Natural killer cell (primary cell): ENCODE data around the gene LRRC2. TPM values are rescaled to one million over a fixed set of nuclear protein-coding genes. Genes with fewer than 3 reads are reported as not detected.
"Not testable (repeated sequence)": the region's sequence is repeated elsewhere in the genome, so short reads cannot be mapped to it uniquely, and the experiment has no call there.

ENCODE experiments used
- ATAC-seq, 3 donors: fragments of 150-1000 bp in 2 of 3; fragments of 200-7000 bp in 1 of 3; cut with Tn5 transposase; 1 replicate in 1 of 3; 2 replicates in 2 of 3; pipeline ENCODE4 v1.10.0; 2021; ENCODE audit warnings: mild to moderate bottlenecking in 2 of 3, moderate library complexity in 2 of 3
- DNase-seq, 2 donors: peaks; one replicate each; pipeline versions ENCODE4 v3.0.0 to v3.0.0-alpha.2; 2013 to 2021; ENCODE audit warnings: mixed read lengths in 1 of 2
- H3K27ac ChIP-seq: one replicate; pipeline ENCODE4 v1.5.1; 2013; ENCODE audit warnings: mild to moderate bottlenecking, low read length
- H3K27me3 ChIP-seq: one replicate; pipeline ENCODE4 v1.6.1; 2013; ENCODE audit warnings: low read length; ENCODE audit not compliant: control insufficient read depth, insufficient read depth
- H3K36me3 ChIP-seq: one replicate; pipeline ENCODE4 v1.6.1; 2013; ENCODE audit warnings: low read length; ENCODE audit not compliant: control insufficient read depth, insufficient read depth
- H3K4me1 ChIP-seq: one replicate; pipeline ENCODE4 v1.6.1; 2013; ENCODE audit warnings: low read length; ENCODE audit not compliant: control insufficient read depth, insufficient read depth
- H3K4me3 ChIP-seq: one replicate; pipeline ENCODE4 v1.5.1; 2013; ENCODE audit warnings: low read length
- H3K9me3 ChIP-seq: one replicate; pipeline ENCODE4 v1.6.1; 2013; ENCODE audit warnings: low read length; ENCODE audit not compliant: control insufficient read depth, insufficient read depth
- H3K27ac Mint-ChIP-seq, 2 donors: one replicate each; pipeline ENCODE4 v1.8.0; 2022; ENCODE audit warnings: mild to moderate bottlenecking in 2 of 2, mixed read lengths in 2 of 2, moderate library complexity in 1 of 2
- H3K27me3 Mint-ChIP-seq, 2 donors: one replicate each; pipeline ENCODE4 v1.8.0; 2022; ENCODE audit warnings: low read depth in 2 of 2, mixed read lengths in 2 of 2
- H3K36me3 Mint-ChIP-seq: one replicate; pipeline ENCODE4 v1.8.0; 2022; ENCODE audit warnings: mixed read lengths
- H3K4me1 Mint-ChIP-seq, 2 donors: one replicate each; pipeline ENCODE4 v1.8.0; 2022; ENCODE audit warnings: mixed read lengths in 2 of 2
- H3K4me3 Mint-ChIP-seq: one replicate; pipeline ENCODE4 v1.8.0; 2022; ENCODE audit warnings: mild to moderate bottlenecking, moderate library complexity, mixed read lengths
- H3K9me3 Mint-ChIP-seq, 2 donors: one replicate each; pipeline ENCODE4 v1.8.0; 2022; ENCODE audit warnings: mixed read lengths in 2 of 2
- WGBS: methylation state at CpG from one replicate; pipeline ENCODE4 v1.1.7; 2013; ENCODE audit warnings: missing lambda C conversion rate; ENCODE audit not compliant: insufficient coverage; 5-methylcytosine and 5-hydroxymethylcytosine counted together
- intact Hi-C: fragments of 100-400 bp; cut with micrococcal nuclease; formaldehyde crosslinking; loops from one replicate; pipeline ENCODE4 v1.14.2; 2022
- total RNA-seq, 4 donors: library from RNA; stranded (reverse); fragments of 120-200 nt in 1 of 4; gene quantifications; one replicate each; pipeline versions ENCODE4 v1.2.3 to v1.2.4, GENCODE V29; 2013 to 2022
- TF ChIP-seq, protein P1 (sequence below): fragments of 200-600 bp; IDR thresholded peaks from one replicate; pipeline ENCODE4 v1.8.0; 2022; ENCODE audit warnings: antibody characterized with exemption

The LRRC2 gene
- total RNA-seq, 3 donors from 2014 or later (not counting 1 experiment from before 2014, with no cell fraction given), result 0.18 TPM; not detected in 2

DNA sequence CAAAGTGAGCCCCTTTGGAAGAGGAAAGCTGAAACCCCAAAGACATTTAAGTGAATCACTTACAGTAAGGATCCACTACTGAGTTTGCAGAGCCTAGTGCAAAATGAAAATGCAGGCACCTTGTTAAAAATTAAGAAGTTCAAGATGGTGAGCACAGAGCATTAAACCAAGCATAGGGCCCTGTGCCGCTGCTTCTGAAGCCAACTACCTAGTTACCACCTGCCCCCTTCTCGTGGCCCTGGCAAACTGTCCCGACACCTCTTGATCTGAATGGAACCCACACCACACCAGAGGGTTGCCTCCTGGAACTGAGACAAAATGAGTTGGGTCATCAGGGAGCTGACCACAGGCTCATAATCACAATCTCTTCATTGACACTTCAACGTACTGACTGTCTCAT is 25.6 kb downstream of the LRRC2 start:
- H3K4me3 ChIP-seq, result no peak overlapping the region
- H3K9me3 ChIP-seq, result no peaks in the 10 kb centered on the region
- intact Hi-C loops, result no loop called here
- peaks cover 21 to 24% of the 10 kb centered on the region in 2 donors for H3K4me1 Mint-ChIP-seq
- no peak overlapping the region for H3K4me3 Mint-ChIP-seq
- no peak overlapping the region for H3K27ac Mint-ChIP-seq
- peaks cover 23% of the 10 kb centered on the region for H3K4me1 ChIP-seq
- H3K27me3 ChIP-seq, result no peaks in the 10 kb centered on the region
- TF ChIP-seq, protein P1, sequence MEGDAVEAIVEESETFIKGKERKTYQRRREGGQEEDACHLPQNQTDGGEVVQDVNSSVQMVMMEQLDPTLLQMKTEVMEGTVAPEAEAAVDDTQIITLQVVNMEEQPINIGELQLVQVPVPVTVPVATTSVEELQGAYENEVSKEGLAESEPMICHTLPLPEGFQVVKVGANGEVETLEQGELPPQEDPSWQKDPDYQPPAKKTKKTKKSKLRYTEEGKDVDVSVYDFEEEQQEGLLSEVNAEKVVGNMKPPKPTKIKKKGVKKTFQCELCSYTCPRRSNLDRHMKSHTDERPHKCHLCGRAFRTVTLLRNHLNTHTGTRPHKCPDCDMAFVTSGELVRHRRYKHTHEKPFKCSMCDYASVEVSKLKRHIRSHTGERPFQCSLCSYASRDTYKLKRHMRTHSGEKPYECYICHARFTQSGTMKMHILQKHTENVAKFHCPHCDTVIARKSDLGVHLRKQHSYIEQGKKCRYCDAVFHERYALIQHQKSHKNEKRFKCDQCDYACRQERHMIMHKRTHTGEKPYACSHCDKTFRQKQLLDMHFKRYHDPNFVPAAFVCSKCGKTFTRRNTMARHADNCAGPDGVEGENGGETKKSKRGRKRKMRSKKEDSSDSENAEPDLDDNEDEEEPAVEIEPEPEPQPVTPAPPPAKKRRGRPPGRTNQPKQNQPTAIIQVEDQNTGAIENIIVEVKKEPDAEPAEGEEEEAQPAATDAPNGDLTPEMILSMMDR, result no peak
- DNase-seq (no peak), ATAC-seq (no peak)
- peaks cover 12 to 14% of the 10 kb centered on the region in 2 donors for H3K27me3 Mint-ChIP-seq
- no peaks in the 10 kb centered on the region for H3K36me3 Mint-ChIP-seq
- H3K9me3 Mint-ChIP-seq, result no peaks in the 10 kb centered on the region
- no peaks in the 10 kb centered on the region for H3K36me3 ChIP-seq
- WGBS, result 92% methylated on average over 4 of the region's 4 CpGs
- no peak overlapping the region for H3K27ac ChIP-seq

DNA sequence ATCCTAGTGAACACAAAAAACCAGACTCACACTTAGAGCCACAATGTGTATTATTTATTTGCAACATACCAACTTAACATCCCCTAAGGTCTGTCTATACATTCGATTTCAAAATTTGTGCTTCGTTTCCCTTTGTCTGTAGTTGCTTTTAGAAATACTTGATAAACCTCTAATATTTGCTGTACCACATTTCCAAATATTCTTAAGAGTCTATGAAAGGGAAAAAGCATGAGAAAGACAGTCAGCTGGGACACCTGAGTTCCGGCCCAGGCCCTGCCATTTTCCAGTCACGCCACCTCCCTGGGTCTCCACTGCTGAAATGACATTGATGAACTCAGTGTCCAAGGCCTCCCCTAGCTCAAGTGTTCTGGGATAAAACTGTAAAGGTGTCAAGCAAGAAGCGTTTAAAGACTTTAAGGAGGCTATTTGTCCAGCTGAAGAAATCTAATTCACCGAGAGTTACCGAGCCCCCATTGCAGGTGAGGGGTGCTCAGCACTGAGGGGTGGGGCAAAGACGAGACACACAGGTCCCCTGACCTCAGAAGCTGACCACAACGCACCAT is 26.6 kb downstream of the LRRC2 start:
- peak overlapping the region; percentile 93 for H3K4me3 Mint-ChIP-seq
- intact Hi-C loops, result loop anchor here (2.0 kb wide), 1 partner anchor 51 kb away; no protein-coding TSS in a partner anchor
- Histone ChIP-seq H3K4me1 (peaks cover 23% of the 10 kb centered on the region), H3K27ac (peak overlapping the region; percentile 78), H3K36me3 (no peaks in the 10 kb centered on the region), H3K27me3 (peaks cover 3% of the 10 kb centered on the region), H3K9me3 (no peaks in the 10 kb centered on the region), H3K4me3 (peak overlapping the region; percentile 8)
- H3K4me1 Mint-ChIP-seq, result peaks cover 21 to 24% of the 10 kb centered on the region in 2 donors
- peak overlapping the region; percentile 90 to 94 for H3K27ac Mint-ChIP-seq
- H3K27me3 Mint-ChIP-seq, result peaks cover 19 to 20% of the 10 kb centered on the region in 2 donors
- no peaks in the 10 kb centered on the region for H3K9me3 Mint-ChIP-seq
- H3K36me3 Mint-ChIP-seq, result no peaks in the 10 kb centered on the region
- TF ChIP-seq, protein P1, result no peak
- WGBS, result 81% methylated on average over 7 of the region's 9 CpGs
- no peak for DNase-seq
- no peak for ATAC-seq

DNA sequence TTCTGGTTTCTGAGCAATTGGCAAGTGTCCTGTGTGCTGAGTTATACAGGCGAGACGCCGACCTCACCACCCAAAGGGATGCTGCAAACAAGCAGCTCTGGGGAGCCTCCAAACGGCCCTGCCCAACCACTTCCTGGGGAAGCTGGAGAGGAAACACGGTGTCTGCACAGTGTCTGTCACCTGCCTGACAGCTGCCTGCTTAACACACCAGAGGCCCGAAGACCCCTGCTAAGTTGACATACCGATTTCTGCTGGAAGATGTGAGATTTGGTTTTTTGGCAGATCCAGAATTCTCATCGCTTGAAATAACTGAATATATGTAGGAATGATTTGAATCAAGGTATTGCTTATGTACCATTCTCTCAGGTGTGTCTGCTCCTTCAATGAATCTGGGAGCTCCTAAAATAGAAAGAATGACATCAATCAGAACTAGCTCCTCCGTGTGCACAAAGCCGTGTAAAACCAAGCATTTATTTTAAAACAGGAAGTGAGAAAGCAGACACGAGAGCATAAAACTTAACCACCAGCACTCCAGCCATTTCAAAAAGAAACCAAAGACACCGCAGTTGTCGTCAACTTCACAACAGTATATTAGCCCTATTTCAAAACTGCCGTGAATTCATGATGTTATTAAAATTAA is 27.2 kb downstream of the LRRC2 start:
- Mint-ChIP-seq H3K4me1 (peaks cover 21 to 24% of the 10 kb centered on the region in 2 donors), H3K27me3 (peaks cover 23 to 26% of the 10 kb centered on the region in 2 donors), H3K4me3 (peak overlapping the region; percentile 93), H3K9me3 (no peaks in the 10 kb centered on the region), H3K36me3 (no peaks in the 10 kb centered on the region), H3K27ac (peak overlapping the region; percentile 90 to 94)
- no peaks in the 10 kb centered on the region for H3K36me3 ChIP-seq
- H3K4me1 ChIP-seq, result peaks cover 23% of the 10 kb centered on the region
- ATAC-seq (peak; percentile 84 to 94 (median 92)), DNase-seq (peak; percentile 63 to 93)
- intact Hi-C loops, result loop anchor here (2.0 kb wide), 1 partner anchor 50 kb away; no protein-coding TSS in a partner anchor
- peak overlapping the region; percentile 78 for H3K27ac ChIP-seq
- no peaks in the 10 kb centered on the region for H3K9me3 ChIP-seq
- 0% methylated on average over 14 of the region's 14 CpGs for WGBS
- H3K4me3 ChIP-seq, result peak overlapping the region; percentile 8
- TF ChIP-seq, protein P1, result no peak
- peaks cover 3% of the 10 kb centered on the region for H3K27me3 ChIP-seq

DNA sequence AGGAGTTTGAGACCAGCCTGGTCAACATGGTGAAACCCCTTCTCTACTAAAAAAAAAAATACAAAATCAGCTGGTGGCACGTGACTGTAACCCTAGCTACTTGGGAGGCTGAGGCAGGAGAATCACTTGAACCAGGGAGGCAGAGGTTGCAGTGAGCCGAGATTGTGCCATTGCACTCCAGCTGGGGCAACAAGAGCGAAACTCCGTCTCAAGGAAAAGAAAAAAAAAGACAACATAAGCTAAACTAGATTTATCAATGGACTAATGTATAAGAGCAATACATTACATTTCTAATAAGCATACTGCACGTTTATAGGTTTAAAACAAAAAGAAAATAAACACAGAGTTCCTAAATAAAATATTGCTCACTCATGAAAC is 27.7 kb downstream of the LRRC2 start:
- not testable (repeated sequence) for ATAC-seq

More for the DNA sequence above, 27.7 kb downstream of the LRRC2 start:
- not testable (repeated sequence) for H3K36me3 ChIP-seq, DNase-seq, H3K27ac ChIP-seq, H3K36me3 Mint-ChIP-seq, H3K4me3 ChIP-seq, H3K9me3 ChIP-seq, H3K9me3 Mint-ChIP-seq, H3K27me3 ChIP-seq
- Mint-ChIP-seq H3K27ac (peak overlapping the region; percentile 90 to 94), H3K4me3 (peak overlapping the region; percentile 93), H3K27me3 (peaks cover 26 to 28% of the 10 kb centered on the region in 2 donors), H3K4me1 (peaks cover 21 to 24% of the 10 kb centered on the region in 2 donors)
- intact Hi-C loops, result loop anchor here (2.0 kb wide), 1 partner anchor 50 kb away; no protein-coding TSS in a partner anchor
- 9% methylated on average over 2 of the region's 5 CpGs for WGBS
- H3K4me1 ChIP-seq, result peaks cover 23% of the 10 kb centered on the region
